C4-2B (cell line): ENCODE measurements around the gene RNU6-9.

Source experiments
- CTCF ChIP-seq: fragments of 450-650 bp; conservative IDR thresholded peaks from 2 replicates; pipeline ENCODE4 v1.5.1; 2017; ENCODE audit warnings: mild to moderate bottlenecking
- ZFX ChIP-seq: fragments of 450-650 bp; IDR thresholded peaks from 2 replicates; pipeline ENCODE4 v1.6.1; 2017

- TF ChIP-seq CTCF (no peak), ZFX (no peak)
Observed at GRCh38 chr19:890831-891230, 2.5 kb upstream of the RNU6-9 start.
